LNCAP (cell line): ENCODE measurements around the gene INPP4B.

Experiments used
- CTCF ChIP-seq: fragments of 450-650 bp; IDR thresholded peaks from 2 replicates; pipeline ENCODE4 v1.5.1; 2017; ENCODE audit warnings: mild to moderate bottlenecking

INPP4B gene

DNA sequence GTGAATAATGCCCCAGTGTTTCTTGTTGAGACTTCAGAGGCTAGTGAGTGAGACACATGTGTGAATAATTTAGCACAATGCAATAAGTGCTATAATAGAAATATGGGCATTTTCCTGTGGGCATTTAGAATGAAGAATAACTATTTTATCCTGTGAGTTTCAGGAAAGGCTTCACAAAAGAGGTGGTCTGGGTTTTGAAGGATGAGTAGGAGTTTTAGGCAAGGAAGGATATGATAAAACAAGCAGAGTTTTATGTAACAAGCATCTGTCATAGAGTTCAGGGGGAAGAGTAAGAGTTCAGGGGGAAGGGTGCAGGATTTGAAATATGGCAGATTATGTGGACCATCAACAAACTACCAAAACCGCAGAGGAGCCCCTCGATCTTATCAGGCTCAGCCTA lies 529.2 kb downstream of the INPP4B start:
- TF ChIP-seq CTCF, result no peak

DNA sequence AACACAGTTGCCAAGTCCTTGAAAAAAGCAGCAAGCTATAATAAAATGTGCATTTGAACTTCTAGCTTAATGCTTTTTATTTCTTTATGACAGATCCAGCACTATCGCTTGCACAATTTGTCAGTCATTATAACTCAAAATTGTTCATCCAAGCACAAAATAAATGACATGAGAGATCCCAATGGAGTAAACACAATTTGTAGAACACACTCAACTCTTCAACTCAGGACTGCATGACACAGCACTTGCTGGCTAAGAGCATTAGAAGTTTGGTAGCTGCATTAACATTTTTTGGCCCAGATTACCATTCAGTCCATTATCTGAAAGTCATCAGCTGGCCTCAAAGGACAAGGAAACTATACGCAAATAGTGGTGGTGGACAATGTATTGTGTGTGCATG lies 530.1 kb downstream of the INPP4B start:
- no peak for TF ChIP-seq CTCF

DNA sequence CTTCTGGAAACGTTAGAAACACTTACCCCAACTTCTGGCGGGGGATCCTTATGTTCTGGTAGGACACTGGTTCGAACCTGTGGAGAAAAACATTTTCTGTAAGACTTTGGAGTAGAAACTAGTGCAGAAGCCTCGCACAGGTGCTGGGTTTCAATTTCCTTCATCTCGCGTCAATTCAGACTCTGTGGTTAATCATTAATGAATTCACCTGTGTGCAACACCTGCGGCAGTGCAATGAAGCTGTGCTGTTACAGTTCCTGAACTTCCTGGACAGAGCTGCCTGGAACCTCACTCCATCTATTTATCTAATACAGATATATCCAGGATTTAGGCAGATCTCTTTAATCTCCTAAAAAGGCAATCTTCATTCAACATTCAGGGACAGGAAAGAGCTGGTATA lies 531.4 kb downstream of the INPP4B start:
- TF ChIP-seq CTCF, result no peak

DNA sequence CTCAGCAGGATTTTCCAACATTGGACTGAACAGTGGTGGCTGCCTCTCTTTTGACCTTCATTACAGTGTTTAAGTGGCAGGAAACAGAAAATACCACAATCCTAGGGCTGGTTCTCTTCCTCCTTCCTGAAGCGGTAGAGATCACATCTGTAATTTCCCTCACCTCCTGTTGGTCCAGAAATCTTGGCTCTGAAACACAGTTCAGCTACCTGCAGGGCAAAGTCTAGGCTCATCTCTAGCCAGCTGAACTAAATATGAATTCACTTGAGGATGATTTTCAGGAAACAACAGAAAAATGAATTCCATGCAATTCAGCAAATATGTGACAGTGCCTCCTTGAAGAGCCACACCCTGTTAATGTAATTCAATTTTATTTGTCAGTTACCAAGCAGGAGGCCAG lies 531.9 kb downstream of the INPP4B start:
- no peak for TF ChIP-seq CTCF

- TF ChIP-seq CTCF, result no peak
Measured at GRCh38 chr4:142312391-142312790, 533.7 kb downstream of the INPP4B start.

GRCh38 chr4:142311916-142312315 lies 534.2 kb downstream of the INPP4B start:
- TF ChIP-seq CTCF, result no peak

GRCh38 chr4:142309772-142310171 lies 536.3 kb downstream of the INPP4B start:
- no peak for TF ChIP-seq CTCF

DNA sequence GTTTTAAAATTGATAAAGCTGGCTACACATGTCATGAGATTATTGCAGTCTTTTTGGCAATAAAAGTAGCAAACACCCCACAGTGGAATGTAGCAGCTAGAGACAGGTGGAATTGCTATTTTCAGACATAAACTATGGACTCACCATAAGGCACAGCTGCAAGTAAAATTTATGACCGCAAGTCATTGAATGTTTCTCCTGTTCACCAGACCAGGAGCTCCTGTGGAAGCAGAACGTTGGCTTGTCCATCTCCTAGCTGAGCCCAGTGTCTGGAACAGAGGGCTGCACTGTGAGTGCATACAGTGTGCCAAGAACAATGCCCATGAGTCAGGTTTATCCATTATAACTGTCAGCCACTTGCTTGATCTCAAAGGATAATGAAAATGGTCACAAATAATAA lies 538.2 kb downstream of the INPP4B start:
- no peak for TF ChIP-seq CTCF
